Right forelimb (tissue), 1 donor: Measurements from ENCODE around the gene CASKIN2.
"Not testable (repeated sequence)": the region's sequence is repeated elsewhere in the genome, so short reads cannot be mapped to it uniquely, and the experiment has no call there.

Experiments used
- DNase-seq: peaks from one replicate; pipeline ENCODE4 v3.0.0-alpha.2; 2018

CASKIN2 gene

GRCh38 chr17:75488693-75489510 lies 26.4 kb downstream of the CASKIN2 start:
- DNase-seq: no peak

GRCh38 chr17:75487351-75488070 lies 27.8 kb downstream of the CASKIN2 start:
- no peak for DNase-seq

GRCh38 chr17:75486951-75487350 lies 28.4 kb downstream of the CASKIN2 start:
- no peak for DNase-seq

GRCh38 chr17:75486151-75486550 lies 29.2 kb downstream of the CASKIN2 start:
- DNase-seq: no peak

- peak; percentile 42 for DNase-seq
Measured at GRCh38 chr17:75485688-75486087, 29.6 kb downstream of the CASKIN2 start.

- no peak for DNase-seq
Measured at GRCh38 chr17:75482098-75482942, 33.0 kb downstream of the CASKIN2 start.

- DNase-seq: peak; percentile 44
Measured at GRCh38 chr17:75481194-75482068, 33.9 kb downstream of the CASKIN2 start.

GRCh38 chr17:75480281-75480680 lies 35.1 kb downstream of the CASKIN2 start:
- peak; percentile 44 for DNase-seq

GRCh38 chr17:75478508-75478907 lies 36.8 kb downstream of the CASKIN2 start:
- no peak for DNase-seq

GRCh38 chr17:75477490-75477862 lies 37.9 kb downstream of the CASKIN2 start:
- not testable (repeated sequence) for DNase-seq

- no peak for DNase-seq
Measured at GRCh38 chr17:75476752-75477489, 38.4 kb downstream of the CASKIN2 start.

GRCh38 chr17:75476271-75476671 lies 39.1 kb downstream of the CASKIN2 start:
- DNase-seq: no peak

- peak; percentile 70 for DNase-seq
Measured at GRCh38 chr17:75475851-75476250, 39.5 kb downstream of the CASKIN2 start.

- no peak for DNase-seq
Measured at GRCh38 chr17:75475144-75475835, 40.0 kb downstream of the CASKIN2 start.

GRCh38 chr17:75474736-75475135 lies 40.6 kb downstream of the CASKIN2 start:
- no peak for DNase-seq

- no peak for DNase-seq
Measured at GRCh38 chr17:75473246-75473645, 42.1 kb downstream of the CASKIN2 start.

GRCh38 chr17:75472119-75472518 lies 43.2 kb downstream of the CASKIN2 start:
- DNase-seq: no peak

GRCh38 chr17:75471207-75471606 lies 44.1 kb downstream of the CASKIN2 start:
- DNase-seq: no peak

GRCh38 chr17:75468779-75469373 lies 46.5 kb downstream of the CASKIN2 start:
- DNase-seq: no peak

GRCh38 chr17:75468291-75468754 lies 47.0 kb downstream of the CASKIN2 start:
- DNase-seq: no peak
